Measurements from ENCODE around the gene ALDH8A1. TPM values are rescaled to one million over a fixed set of nuclear protein-coding genes. Genes with fewer than 3 reads are reported as not detected.

The ALDH8A1 gene
- total and polyA plus RNA-seq, 2 of the 13 experiments (the other 11 are each of a cell fraction or from before 2014, with no cell fraction given): 1.1 to 3.4 TPM

GRCh38 chr6:134891633-134892032 lies 58.3 kb downstream of the ALDH8A1 start:
- Histone ChIP-seq H3K27ac (ENCODE audit: extremely low read length, insufficient read depth, low read length) (no peak overlapping the region), H3K9me3 (ENCODE audit: low read length) (no peaks in the 10 kb centered on the region), H2AFZ (ENCODE audit: low read length) (no peak overlapping the region), H3K4me1 (ENCODE audit: insufficient read depth, low read length) (no peaks in the 10 kb centered on the region), H3K9ac (ENCODE audit: insufficient read depth, low read depth, low read length) (no peak overlapping the region), H3K36me3 (replicated peaks in 1 of 2; ENCODE audit: control insufficient read depth in 1 of 2, insufficient read depth in 2 of 2, low read length in 2 of 2) (no peaks in the 10 kb centered on the region), H4K20me1 (ENCODE audit: insufficient read depth, low read length) (no peaks in the 10 kb centered on the region), H3K4me3 (replicated peaks in 1 of 3; ENCODE audit: insufficient read depth in 1 of 3, low read depth in 2 of 3, low read length in 3 of 3) (no peak overlapping the region), H3K79me2 (ENCODE audit: insufficient read depth, low read length) (no peaks in the 10 kb centered on the region), H3K27me3 (ENCODE audit: control insufficient read depth in 1 of 2, insufficient read depth in 2 of 2, low read length in 2 of 2) (no peaks in the 10 kb centered on the region; a peak in 1 of 5 replicates), H3K4me2 (ENCODE audit: low read depth, low read length) (no peak overlapping the region)
- intact Hi-C loops (cut with micrococcal nuclease; ENCODE audit: unreplicated experiment): no loop called here
- BruUV-seq (replicated peaks): no TSS peak
- in situ Hi-C loops (cut with HindIII; ENCODE audit: extremely low pct_ligation_motif_present, low pct_unique_long_range_greater_than_20kb): no loop called here
- CTCF ChIA-PET (ENCODE audit: low intra/inter-chr PET ratio, low total read pairs): no interaction called here
- ATAC-seq (no peak), DNase-seq (ENCODE audit: low spot score) (no peak), FAIRE-seq (no peak)
- TF ChIP-seq MEIS1 (CRISPR knock-in tag; IDR thresholded peaks at IDR 0.05; ENCODE audit: borderline replicate concordance): no peak
- no peak for TF ChIP-seq MEIS2 (CRISPR knock-in tag; IDR thresholded peaks at IDR 0.05)
- TF ChIP-seq MAFF (IDR thresholded peaks at IDR 0.05; ENCODE audit: low read depth, low read length): no peak
- TF ChIP-seq ZNF234 (CRISPR knock-in tag; conservative IDR thresholded peaks at IDR 0.05): no peak
- TF ChIP-seq ZBTB21 (CRISPR knock-in tag; IDR thresholded peaks at IDR 0.05): no peak
- TF ChIP-seq HMG20A (CRISPR knock-in tag; IDR thresholded peaks at IDR 0.05; ENCODE audit: borderline replicate concordance): no peak
- no peak for TF ChIP-seq NR1H2 (CRISPR knock-in tag; IDR thresholded peaks at IDR 0.05; ENCODE audit: borderline replicate concordance, low read depth)
- no peak for TF ChIP-seq POGK (CRISPR knock-in tag; conservative IDR thresholded peaks at IDR 0.05)
- TF ChIP-seq BORCS8-MEF2B (CRISPR knock-in tag; IDR thresholded peaks at IDR 0.05): no peak
- no peak for TF ChIP-seq ZNF431 (CRISPR knock-in tag; IDR thresholded peaks at IDR 0.05; ENCODE audit: borderline replicate concordance, low read depth)
- POLR2A ChIA-PET: no interaction called here

Data from HepG2 (cell line).